ENCODE measurements around the gene SRSF6.
A peak's percentile ranks its signal among the peaks of the same experiment; 100 is the strongest.
"Not testable (repeated sequence)": the region's sequence is repeated elsewhere in the genome, so short reads cannot be mapped to it uniquely, and the experiment has no call there.

Gene SRSF6
- 130 to 332 (median 236) reads per million in 9 experiments for total RNA-seq

DNA sequence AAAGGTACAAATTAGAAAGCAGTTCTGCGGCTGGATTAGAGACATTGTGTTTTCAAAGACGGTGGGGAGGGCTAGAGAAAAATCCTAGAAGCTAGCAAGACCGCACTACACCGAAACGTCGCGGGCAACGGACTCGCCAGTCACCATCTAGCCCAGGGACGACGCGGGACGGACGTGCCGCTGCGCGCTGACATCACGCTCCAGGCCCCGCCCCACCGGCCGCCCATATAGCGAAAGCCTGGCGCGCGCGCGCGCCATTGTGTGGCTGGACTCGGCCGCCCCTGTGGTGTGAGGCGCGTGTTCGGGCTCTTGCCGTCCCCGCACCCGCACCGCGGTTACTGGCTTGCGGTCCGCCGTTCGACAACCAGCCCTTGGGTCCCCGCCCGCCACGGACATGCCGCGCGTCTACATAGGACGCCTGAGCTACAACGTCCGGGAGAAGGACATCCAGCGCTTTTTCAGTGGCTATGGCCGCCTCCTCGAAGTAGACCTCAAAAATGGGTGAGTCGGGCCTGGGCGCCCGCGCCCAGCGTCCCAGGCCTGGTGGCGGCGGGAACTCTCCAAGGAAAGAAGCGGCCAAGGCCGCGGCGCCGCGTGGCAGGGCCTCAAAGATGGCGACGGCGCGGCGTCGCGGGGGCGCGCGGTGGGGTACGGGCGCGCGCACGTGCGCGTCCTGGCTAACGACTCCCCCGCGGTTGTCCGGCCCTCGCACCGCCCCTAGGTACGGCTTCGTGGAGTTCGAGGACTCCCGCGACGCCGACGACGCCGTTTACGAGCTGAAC is at the start of gene SRSF6:
Gene SRSF6, plus strand, starts transcription at position 257 of the 782 bp plus-strand sequence. Its CDS starts 138 bp downstream, at position 395.
- Mint-ChIP-seq H3K4me1 (ENCODE audit: low read depth in 2 of 2) (peaks cover 13 to 17% of the 10 kb centered on the region in 2 donors), H3K27me3 (peaks cover 8 to 32% of the 10 kb centered on the region in 2 donors), H3K27ac (peak within 1 kb of the TSS; percentile 98 to 99), H3K36me3 (ENCODE audit: insufficient read depth) (peaks cover 56% of the 10 kb centered on the region), H3K9me3 (no peaks in the 10 kb centered on the region), H3K4me3 (peak within 1 kb of the TSS; percentile 94 to 97)
- DNase-seq (peak; percentile 91 to 94 (median 92)), ATAC-seq (replicated peaks) (peak; percentile 82)

DNA sequence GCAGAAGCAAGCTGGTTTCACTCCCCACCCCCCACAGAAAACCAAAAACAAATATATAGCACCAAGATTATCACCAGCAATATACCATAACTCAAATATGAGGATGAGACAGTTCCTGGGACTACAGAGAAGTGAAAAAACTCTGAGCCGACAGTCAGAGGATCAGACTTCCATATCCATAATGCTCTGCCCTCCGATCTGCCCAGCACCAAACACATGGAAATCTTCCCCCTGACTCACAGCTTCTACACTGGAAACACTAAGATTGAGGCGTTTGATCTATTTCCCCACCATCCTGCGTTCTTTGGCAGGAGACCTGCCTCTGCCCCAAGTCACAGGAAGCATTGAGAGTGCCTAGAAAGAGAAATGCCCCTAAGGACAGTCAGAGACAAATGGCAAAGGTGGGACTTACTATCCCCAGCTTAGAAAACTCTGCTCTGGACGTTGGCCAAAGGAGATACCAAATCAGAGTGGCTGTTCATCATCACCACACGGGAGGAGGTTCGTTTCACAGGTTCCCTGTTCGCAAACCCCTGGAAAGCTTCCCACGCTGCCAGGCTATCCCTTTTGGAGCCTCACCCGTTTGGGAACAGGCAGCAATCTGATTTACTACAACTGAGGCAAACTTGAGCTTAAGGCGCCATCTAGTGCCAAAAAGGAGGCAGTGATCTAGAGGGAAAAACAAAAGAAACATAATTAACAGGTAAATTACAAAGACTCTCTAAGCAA is 48.7 kb upstream of the SRSF6 start:
- H3K4me1 Mint-ChIP-seq (ENCODE audit: low read depth in 2 of 2), result no peaks in the 10 kb centered on the region
- ATAC-seq (replicated peaks) (no peak), DNase-seq (no peak)
- peaks cover 1 to 9% of the 10 kb centered on the region in 2 donors for H3K9me3 Mint-ChIP-seq
- no peak overlapping the region for H3K27ac Mint-ChIP-seq
- peaks cover 83 to 86% of the 10 kb centered on the region in 2 donors for H3K27me3 Mint-ChIP-seq
- peaks cover 3% of the 10 kb centered on the region for H3K36me3 Mint-ChIP-seq (ENCODE audit: insufficient read depth)
- H3K4me3 Mint-ChIP-seq, result no peak overlapping the region

DNA sequence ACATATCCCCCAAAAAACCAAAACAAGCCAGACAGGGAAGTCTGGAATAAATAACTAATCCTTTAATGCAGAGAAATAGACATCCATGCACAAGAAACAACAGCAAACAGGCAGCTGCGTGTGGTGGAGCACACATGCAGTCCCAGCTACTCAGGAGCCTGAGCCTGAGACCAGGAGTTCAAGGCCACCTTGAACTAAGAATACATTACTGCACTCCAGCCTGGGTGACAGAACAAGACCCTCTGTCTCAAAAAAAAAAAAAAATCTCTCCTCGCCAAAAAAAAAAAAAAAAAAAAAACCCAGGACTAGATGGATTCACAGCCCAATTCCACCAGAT is 48.2 kb upstream of the SRSF6 start:
- H3K27ac Mint-ChIP-seq, result no peak overlapping the region
- peaks cover 83 to 84% of the 10 kb centered on the region in 2 donors for H3K27me3 Mint-ChIP-seq
- peaks cover 3% of the 10 kb centered on the region for H3K36me3 Mint-ChIP-seq (ENCODE audit: insufficient read depth)
- H3K4me3 Mint-ChIP-seq, result no peak overlapping the region
- no peaks in the 10 kb centered on the region for H3K4me1 Mint-ChIP-seq (ENCODE audit: low read depth in 2 of 2)
- ATAC-seq (replicated peaks) (no peak), DNase-seq (no peak)
- H3K9me3 Mint-ChIP-seq, result peaks cover 1 to 9% of the 10 kb centered on the region in 2 donors

DNA sequence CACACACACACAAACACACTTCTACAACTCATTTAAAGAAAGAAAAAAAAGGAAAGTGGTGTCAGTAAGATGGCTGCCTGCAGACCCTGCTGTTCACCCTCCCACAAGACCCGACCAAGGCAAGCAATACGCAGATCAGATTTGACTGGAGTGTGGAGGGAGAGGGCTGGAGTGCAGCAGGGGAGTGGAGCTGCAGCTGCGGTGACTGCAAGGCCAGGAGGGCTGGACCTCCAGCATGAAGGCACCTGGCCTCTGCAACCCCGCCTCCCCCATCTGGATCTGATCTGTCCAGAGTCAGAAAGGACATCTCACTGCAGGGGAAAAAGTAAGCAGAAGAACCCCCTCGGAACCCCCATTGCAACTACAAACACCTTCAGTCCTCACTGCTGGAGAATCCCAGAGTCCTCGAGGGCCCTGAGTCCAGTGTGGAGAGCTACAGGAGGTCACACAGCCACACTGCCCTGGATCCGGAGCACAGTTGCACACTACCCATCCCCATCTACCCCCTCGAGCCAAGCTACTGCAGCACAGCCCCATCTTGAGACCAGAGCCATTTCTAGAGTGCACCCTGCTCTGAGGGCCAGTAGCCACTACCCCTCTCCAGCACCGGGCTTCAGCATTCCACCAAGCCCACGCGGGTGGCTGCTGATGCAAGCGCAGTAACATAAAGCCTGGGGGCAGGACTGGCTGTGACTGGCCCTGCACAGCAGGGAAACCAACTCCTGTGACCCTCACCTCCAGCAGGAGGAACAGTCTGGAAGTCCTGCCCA is 41.9 kb upstream of the SRSF6 start:
- Mint-ChIP-seq H3K36me3 (ENCODE audit: insufficient read depth) (no peaks in the 10 kb centered on the region), H3K4me1 (ENCODE audit: low read depth in 2 of 2) (no peaks in the 10 kb centered on the region), H3K27ac (no peak overlapping the region), H3K4me3 (no peak overlapping the region), H3K9me3 (peaks cover 10 to 17% of the 10 kb centered on the region in 2 donors), H3K27me3 (peaks cover 37 to 53% of the 10 kb centered on the region in 2 donors)
- ATAC-seq (replicated peaks) (no peak), DNase-seq (no peak)

DNA sequence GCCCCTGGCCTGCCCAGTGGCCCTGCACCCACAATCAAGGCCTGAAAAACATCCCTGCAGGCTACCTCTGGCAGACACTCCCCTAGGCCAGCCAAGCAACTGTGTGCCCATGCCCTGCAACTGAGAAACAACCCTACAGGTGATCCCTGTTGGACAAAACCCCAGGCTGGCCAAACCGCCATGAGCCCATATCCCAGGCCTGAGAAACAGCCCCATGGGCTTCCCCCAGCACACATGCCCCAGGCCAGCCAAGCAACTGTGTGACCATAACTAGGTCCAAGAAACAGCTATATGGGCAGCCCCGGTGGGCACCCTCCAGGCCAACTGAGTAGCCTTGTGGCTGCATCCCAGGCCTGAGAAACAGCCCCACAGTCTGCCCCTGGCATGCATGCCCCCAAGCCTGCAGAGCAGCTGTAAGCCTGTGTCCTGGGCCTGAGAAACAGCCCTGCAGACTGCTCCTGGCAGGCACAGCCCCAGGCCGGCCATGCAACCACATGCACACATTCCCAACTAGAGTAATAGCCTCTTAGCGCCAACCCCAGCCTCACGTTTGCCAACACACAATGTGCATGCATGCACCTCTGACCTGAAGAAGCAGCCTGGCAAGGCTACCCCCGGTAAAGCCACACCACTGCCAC is 41.0 kb upstream of the SRSF6 start:
- Mint-ChIP-seq H3K27me3 (peaks cover 35 to 49% of the 10 kb centered on the region in 2 donors), H3K27ac (no peak overlapping the region), H3K9me3 (peaks cover 13 to 17% of the 10 kb centered on the region in 2 donors), H3K36me3 (ENCODE audit: insufficient read depth) (no peaks in the 10 kb centered on the region), H3K4me3 (no peak overlapping the region), H3K4me1 (ENCODE audit: low read depth in 2 of 2) (no peaks in the 10 kb centered on the region)
- DNase-seq (no peak), ATAC-seq (replicated peaks) (no peak)

DNA sequence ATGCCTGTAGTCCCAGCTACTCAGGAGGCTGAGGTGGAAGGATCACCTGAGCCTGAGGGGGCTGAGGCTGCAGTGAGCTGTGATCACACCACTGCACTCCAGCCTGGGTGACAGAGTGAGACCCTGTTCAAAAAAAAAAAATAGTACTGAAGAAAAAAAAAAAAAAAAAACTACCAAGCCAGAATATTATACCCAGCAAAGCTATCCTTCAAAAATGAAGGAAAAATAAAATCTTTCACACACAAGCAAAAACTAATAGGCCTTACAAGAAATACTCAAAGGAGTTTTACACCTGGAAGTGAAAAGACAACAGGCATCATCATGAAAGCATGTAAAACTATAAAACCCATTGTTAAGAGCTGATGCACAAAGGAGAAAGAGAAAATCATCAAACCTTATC is 37.5 kb upstream of the SRSF6 start:
- Mint-ChIP-seq H3K4me3 (no peak overlapping the region), H3K9me3 (peaks cover 13 to 17% of the 10 kb centered on the region in 2 donors), H3K27ac (no peak overlapping the region), H3K4me1 (ENCODE audit: low read depth in 2 of 2) (no peaks in the 10 kb centered on the region), H3K27me3 (peaks cover 31 to 38% of the 10 kb centered on the region in 2 donors), H3K36me3 (ENCODE audit: insufficient read depth) (no peaks in the 10 kb centered on the region)
- DNase-seq (no peak), ATAC-seq (replicated peaks) (no peak)

DNA sequence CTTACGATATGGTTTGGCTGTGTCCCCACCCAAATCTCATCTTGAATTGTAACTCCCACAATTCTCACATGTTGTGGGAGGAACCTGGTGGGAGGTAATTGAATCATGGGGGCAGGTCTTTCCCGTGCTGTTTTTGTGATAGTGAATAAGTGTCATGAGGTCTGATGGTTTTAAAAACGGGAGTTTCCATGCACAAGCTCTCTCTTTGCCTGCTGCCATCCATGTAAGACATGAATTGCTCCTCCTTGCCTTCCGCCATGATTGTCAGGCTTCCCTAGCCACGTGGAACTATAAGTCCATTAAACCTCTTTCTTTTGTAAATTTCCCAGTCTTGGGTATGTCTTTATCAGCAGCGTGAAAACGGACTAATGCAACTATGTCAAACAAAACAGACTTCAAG is 36.8 kb upstream of the SRSF6 start:
- not testable (repeated sequence) for H3K4me3 Mint-ChIP-seq; DNase-seq; H3K27ac Mint-ChIP-seq; ATAC-seq (replicated peaks); H3K36me3 Mint-ChIP-seq (ENCODE audit: insufficient read depth); H3K4me1 Mint-ChIP-seq (ENCODE audit: low read depth in 2 of 2)
- Mint-ChIP-seq H3K27me3 (peaks cover 31% of the 10 kb centered on the region in 2 donors), H3K9me3 (peaks cover 13 to 17% of the 10 kb centered on the region in 2 donors)

DNA sequence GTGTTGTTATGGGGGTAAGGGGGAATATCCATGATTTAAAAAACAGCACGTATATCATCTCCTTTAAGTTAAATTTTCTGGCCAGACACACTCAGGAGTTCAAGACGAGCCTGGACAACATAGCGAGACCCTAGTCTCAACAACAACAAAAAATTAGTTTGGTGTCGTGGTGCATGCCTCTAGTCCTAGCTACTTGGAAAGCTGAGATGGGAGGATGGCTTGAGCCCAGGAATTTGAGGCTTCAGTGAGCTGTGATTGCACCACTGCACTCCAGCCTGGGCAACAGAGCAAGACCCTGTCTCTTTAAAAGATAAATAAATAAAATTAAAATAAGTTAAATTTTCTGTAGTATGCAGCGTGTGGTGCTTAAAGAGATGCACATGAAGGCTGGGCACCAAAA is 31.5 kb upstream of the SRSF6 start:
- Mint-ChIP-seq H3K9me3 (no peaks in the 10 kb centered on the region), H3K4me1 (ENCODE audit: low read depth in 2 of 2) (no peaks in the 10 kb centered on the region), H3K27me3 (peaks cover 36 to 47% of the 10 kb centered on the region in 2 donors), H3K27ac (no peak overlapping the region), H3K36me3 (ENCODE audit: insufficient read depth) (no peaks in the 10 kb centered on the region), H3K4me3 (no peak overlapping the region)
- DNase-seq (no peak), ATAC-seq (replicated peaks) (no peak)

DNA sequence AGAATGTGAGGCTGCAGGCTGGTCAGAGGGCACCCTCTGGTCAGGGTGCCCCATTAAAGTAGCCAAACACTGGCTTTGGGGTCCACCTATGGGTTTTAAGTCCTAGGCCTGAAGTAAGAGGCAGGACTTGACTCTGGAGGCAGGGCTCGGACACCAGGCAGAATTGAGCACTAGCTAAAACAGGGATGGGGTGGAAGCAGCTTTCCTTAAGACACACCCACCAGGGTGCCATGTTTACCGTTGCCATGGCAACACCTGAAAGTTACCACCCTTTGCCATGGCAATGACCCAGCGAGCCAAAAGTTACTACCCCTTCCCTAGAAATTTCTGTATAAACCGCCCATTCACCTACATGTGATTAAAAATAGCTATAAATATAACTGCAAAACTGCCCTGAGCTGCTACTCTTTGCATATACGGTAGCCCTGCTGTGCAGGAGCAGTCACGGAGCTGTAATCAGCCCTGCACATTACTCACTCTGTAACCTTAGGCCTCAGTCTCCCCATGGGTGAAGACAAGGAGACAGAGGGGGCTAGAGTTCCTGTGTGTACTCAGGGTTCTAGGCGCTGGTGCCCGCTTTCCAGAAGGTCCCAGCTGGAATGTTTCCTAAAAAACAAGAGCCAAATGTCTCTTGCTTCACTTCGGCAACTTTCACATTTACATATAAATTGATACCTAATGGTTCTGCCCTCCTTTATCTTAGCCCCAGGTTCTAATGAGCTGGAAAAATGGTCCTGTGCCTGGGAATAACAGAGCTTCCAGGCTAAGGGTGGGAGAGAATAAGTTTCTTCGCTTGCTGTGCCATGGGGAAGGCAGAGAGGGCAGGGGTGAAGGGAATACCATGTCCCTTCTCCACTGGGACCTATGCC is 27.2 kb upstream of the SRSF6 start:
- Mint-ChIP-seq H3K4me1 (ENCODE audit: low read depth in 2 of 2) (no peaks in the 10 kb centered on the region), H3K4me3 (no peak overlapping the region), H3K36me3 (ENCODE audit: insufficient read depth) (no peaks in the 10 kb centered on the region), H3K27ac (no peak overlapping the region), H3K9me3 (no peaks in the 10 kb centered on the region), H3K27me3 (peaks cover 51 to 64% of the 10 kb centered on the region in 2 donors)
- ATAC-seq (replicated peaks) (no peak), DNase-seq (no peak)

DNA sequence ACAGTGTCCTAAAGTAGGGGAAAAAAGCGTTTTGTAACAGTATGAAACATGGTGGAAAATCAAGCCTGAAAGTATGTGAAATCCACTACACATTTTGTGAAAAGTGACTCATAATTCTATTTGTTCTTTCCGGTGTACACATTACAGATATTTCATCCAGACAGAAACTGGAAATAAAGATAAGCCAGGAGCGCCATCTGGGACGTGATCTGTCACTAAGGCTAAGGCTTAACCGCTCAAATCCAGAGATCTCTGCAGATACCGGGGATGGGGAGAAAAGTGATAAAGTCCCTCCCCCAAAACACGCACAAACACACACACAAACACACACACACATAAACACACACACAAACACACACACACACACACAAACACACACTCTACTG is 26.6 kb upstream of the SRSF6 start:
- H3K27me3 Mint-ChIP-seq, result peaks cover 57 to 70% of the 10 kb centered on the region in 2 donors
- no peak overlapping the region for H3K27ac Mint-ChIP-seq
- no peaks in the 10 kb centered on the region for H3K4me1 Mint-ChIP-seq (ENCODE audit: low read depth in 2 of 2)
- no peaks in the 10 kb centered on the region for H3K9me3 Mint-ChIP-seq
- H3K4me3 Mint-ChIP-seq, result no peak overlapping the region
- DNase-seq (no peak), ATAC-seq (replicated peaks) (no peak)
- H3K36me3 Mint-ChIP-seq (ENCODE audit: insufficient read depth), result no peaks in the 10 kb centered on the region

DNA sequence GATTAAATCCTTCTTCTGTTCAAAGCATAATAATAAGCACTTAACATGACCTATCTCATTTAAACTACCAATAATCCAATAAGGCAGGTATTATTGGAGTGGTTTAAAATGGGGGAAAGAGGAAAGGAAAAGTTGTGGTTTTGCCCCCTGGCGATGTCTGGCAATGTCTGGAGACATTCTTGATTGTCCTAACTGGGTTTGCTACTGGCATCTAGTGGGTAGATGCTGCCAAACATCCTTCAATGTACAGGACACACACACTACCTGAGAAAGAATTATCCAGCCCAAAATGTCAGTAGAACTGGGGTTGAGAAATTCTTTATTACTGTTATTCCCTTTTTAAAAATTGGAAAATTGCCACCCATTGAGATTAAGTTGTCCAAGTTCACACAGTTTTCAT is 25.2 kb upstream of the SRSF6 start:
- no peaks in the 10 kb centered on the region for H3K36me3 Mint-ChIP-seq (ENCODE audit: insufficient read depth)
- no peaks in the 10 kb centered on the region for H3K4me1 Mint-ChIP-seq (ENCODE audit: low read depth in 2 of 2)
- peaks cover 64 to 65% of the 10 kb centered on the region in 2 donors for H3K27me3 Mint-ChIP-seq
- H3K4me3 Mint-ChIP-seq, result no peak overlapping the region
- no peaks in the 10 kb centered on the region for H3K9me3 Mint-ChIP-seq
- DNase-seq, result no peak
- H3K27ac Mint-ChIP-seq, result no peak overlapping the region
- no peak for ATAC-seq (replicated peaks)

DNA sequence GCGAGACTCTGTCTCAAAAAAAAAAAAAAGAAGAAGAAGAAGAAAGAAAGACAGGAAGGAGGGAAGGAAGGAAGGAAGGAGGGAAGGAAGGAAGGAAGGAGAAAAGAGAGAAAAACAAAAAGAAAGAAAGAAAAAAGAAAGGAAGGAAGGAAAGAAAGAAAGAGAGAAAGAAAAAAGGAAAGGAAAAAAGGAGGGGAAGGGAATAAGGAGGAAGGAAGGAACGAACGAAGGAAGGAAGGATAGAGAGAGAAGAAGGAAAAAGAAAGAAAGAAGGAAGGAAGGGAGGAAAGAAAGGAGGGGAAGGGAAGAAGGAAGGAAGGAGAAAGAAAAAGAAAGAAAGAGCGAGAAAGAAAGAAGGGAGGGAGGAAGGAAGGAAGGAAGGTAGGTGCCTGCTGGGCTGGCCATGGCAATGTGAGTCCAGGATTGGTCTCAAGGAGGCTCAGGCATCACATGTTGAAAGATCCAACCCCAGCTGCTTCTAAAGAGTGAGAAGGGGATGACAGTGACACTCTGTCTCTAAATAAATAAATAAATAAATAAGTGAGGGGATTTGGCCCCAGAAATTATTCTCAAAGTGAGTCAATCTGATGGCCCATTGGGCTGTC is 24.3 kb upstream of the SRSF6 start:
- H3K9me3 Mint-ChIP-seq, result no peaks in the 10 kb centered on the region
- H3K4me3 Mint-ChIP-seq, result no peak overlapping the region
- no peak for DNase-seq
- H3K4me1 Mint-ChIP-seq (ENCODE audit: low read depth in 2 of 2), result no peaks in the 10 kb centered on the region
- H3K27ac Mint-ChIP-seq, result no peak overlapping the region
- H3K36me3 Mint-ChIP-seq (ENCODE audit: insufficient read depth), result no peaks in the 10 kb centered on the region
- peaks cover 63 to 64% of the 10 kb centered on the region in 2 donors for H3K27me3 Mint-ChIP-seq
- no peak for ATAC-seq (replicated peaks)
